GM12878 (cell line): Measurements from ENCODE around the gene THRB. TPM values are rescaled to one million over a fixed set of nuclear protein-coding genes. Genes with fewer than 3 reads are reported as not detected.

ENCODE experiments used
- ATAC-seq: fragments of 200-7000 bp; cut with Tn5 transposase; 3 replicates; pipeline ENCODE4 v1.9.1; 2020; ENCODE audit warnings: mild to moderate bottlenecking, moderate library complexity
- BruUV-seq: library from RNA; stranded (reverse); fragments of 400-500 nt; replicated peaks from 2 replicates; lab custom pipeline; 2021; lab: Mats Ljungman, UMichigan
- CTCF ChIA-PET: fragments of 300-600 bp; sonication (Branson Sonifier 250); formaldehyde crosslinking; extraction: SDS; loops from one replicate; lab custom pipeline; 2021; ENCODE audit warnings: inconsistent platforms; lab: Yijun Ruan, JAX
- POLR2A ChIA-PET: fragments of 350-600 bp; formaldehyde crosslinking; extraction: SDS; loops from one replicate; lab custom pipeline; 2021; ENCODE audit warnings: inconsistent platforms; lab: Charles Lee
- RAD21 ChIA-PET: fragments of 300-600 bp; sonication (Branson Sonifier 250); formaldehyde crosslinking; loops from one replicate; lab custom pipeline; 2023; ENCODE audit warnings: antibody characterized with exemption; ENCODE audit not compliant: unreplicated experiment; lab: Charles Lee
- SMC1A ChIA-PET: fragments of 300-600 bp; sonication (Branson Sonifier 250); formaldehyde crosslinking; loops from one replicate; lab custom pipeline; 2023; ENCODE audit not compliant: unreplicated experiment, uncharacterized antibody; lab: Charles Lee
- DNase-seq: peaks from one replicate; pipeline ENCODE4 v3.0.0-alpha.2; 2011; ENCODE audit warnings: low read depth, low spot score
- FAIRE-seq: peaks from 3 replicates; lab custom pipeline; 2011; peaks lifted over from hg19 to GRCh38; lab: Jason Lieb, UNC
- H2AFZ ChIP-seq: 2 replicates; pipeline ENCODE4 v1.6.0; 2011; ENCODE audit warnings: low read depth, low read length, control low read depth; ENCODE audit not compliant: control insufficient read depth
- H3K27ac ChIP-seq: 2 replicates; pipeline ENCODE4 v1.5.1; 2011; ENCODE audit warnings: control low read depth; ENCODE audit not compliant: control insufficient read depth, insufficient read depth
- H3K27me3 ChIP-seq, 2 experiments: replicated peaks in 1 of 2; 2 replicates each; pipeline versions ENCODE4 v1.6.0 to v1.6.1; 2011; ENCODE audit warnings: low read length in 1 of 2; ENCODE audit not compliant: control insufficient read depth in 2 of 2, insufficient read depth in 2 of 2
- H3K36me3 ChIP-seq, 2 experiments: 2 replicates each; pipeline ENCODE4 v1.5.1; 2011; ENCODE audit warnings: low read length in 1 of 2; ENCODE audit not compliant: control insufficient read depth in 2 of 2, insufficient read depth in 2 of 2
- H3K4me1 ChIP-seq: 2 replicates; pipeline ENCODE4 v1.6.1; 2011; ENCODE audit warnings: mild to moderate bottlenecking, low read length, moderate library complexity, mixed read lengths; ENCODE audit not compliant: control insufficient read depth, insufficient read depth
- H3K4me2 ChIP-seq: 2 replicates; pipeline ENCODE4 v1.6.0; 2011; ENCODE audit warnings: control low read depth; ENCODE audit not compliant: control insufficient read depth, insufficient read depth
- H3K4me3 ChIP-seq: fragments of 200-600 bp; sonication (generic); 2 replicates; pipeline ENCODE4 v1.5.1; 2016
- H3K79me2 ChIP-seq: 2 replicates; pipeline ENCODE4 v1.6.0; 2011; ENCODE audit warnings: low read length; ENCODE audit not compliant: control insufficient read depth, insufficient read depth
- H3K9ac ChIP-seq: 2 replicates; pipeline ENCODE4 v1.8.0; 2011; ENCODE audit warnings: low read length, control low read depth, mixed read lengths; ENCODE audit not compliant: control insufficient read depth, insufficient read depth
- H3K9me3 ChIP-seq: replicated peaks from 3 replicates; pipeline ENCODE4 v1.5.1; 2011; ENCODE audit warnings: mild to moderate bottlenecking, low read length; ENCODE audit not compliant: control insufficient read depth, insufficient read depth
- H4K20me1 ChIP-seq: 2 replicates; pipeline ENCODE4 v1.6.0; 2011; ENCODE audit not compliant: control insufficient read depth, insufficient read depth
- ASH2L ChIP-seq: fragments of 300-600, 200-600 bp; sonication (generic); IDR thresholded peaks from 2 replicates; pipeline ENCODE4 v1.6.1; 2017; ENCODE audit warnings: low read depth, mild to moderate bottlenecking, borderline replicate concordance
- ELK1 ChIP-seq: IDR thresholded peaks from 2 replicates; pipeline ENCODE4 v1.6.1; 2012; ENCODE audit warnings: low read depth, low read length, improper control_type of control experiment
- ETV6 ChIP-seq, 2 experiments: fragments of 450-650 bp in 1 of 2; IDR thresholded peaks in 1 of 2; conservative IDR thresholded peaks in 1 of 2; 2 replicates each; pipeline ENCODE4 v1.6.1; 2014; ENCODE audit warnings: antibody characterized with exemption in 1 of 2, borderline replicate concordance in 1 of 2, low read depth in 1 of 2, mild to moderate bottlenecking in 1 of 2, moderate library complexity in 1 of 2
- HSF1 ChIP-seq: fragments of 150-350 bp; IDR thresholded peaks from 2 replicates; pipeline ENCODE4 v1.6.1; 2014; ENCODE audit warnings: mild to moderate bottlenecking, low read depth, low read length
- JUND ChIP-seq: IDR thresholded peaks from 2 replicates; pipeline ENCODE4 v1.6.1; 2012; ENCODE audit warnings: low read depth, mild to moderate bottlenecking, low read length, improper control_type of control experiment, moderate library complexity
- MLLT1 ChIP-seq: fragments of 450-650 bp; IDR thresholded peaks from 2 replicates; pipeline ENCODE4 v1.6.1; 2016; ENCODE audit warnings: mild to moderate bottlenecking
- REST ChIP-seq: IDR thresholded peaks from 2 replicates; pipeline ENCODE4 v1.6.1; 2012; ENCODE audit warnings: mild to moderate bottlenecking, low read depth, low read length
- SIN3A ChIP-seq: IDR thresholded peaks from 2 replicates; pipeline ENCODE4 v1.6.1; 2012; ENCODE audit warnings: low read depth, low read length, improper control_type of control experiment
- SMC3 ChIP-seq: IDR thresholded peaks from 2 replicates; pipeline ENCODE4 v1.6.1; 2011; ENCODE audit warnings: low read length, improper control_type of control experiment, borderline replicate concordance
- SRF ChIP-seq, 2 experiments: IDR thresholded peaks; 2 replicates each; pipeline ENCODE4 v1.6.1; 2011; ENCODE audit warnings: low read depth in 2 of 2, low read length in 2 of 2, mild to moderate bottlenecking in 1 of 2, moderate library complexity in 1 of 2
- STAT1 ChIP-seq: fragments of 450-650 bp; conservative IDR thresholded peaks from 2 replicates; pipeline ENCODE4 v1.6.1; 2014; ENCODE audit warnings: antibody characterized with exemption, mild to moderate bottlenecking
- YBX1 ChIP-seq: fragments of 450-650 bp; IDR thresholded peaks from 2 replicates; pipeline ENCODE4 v1.6.1; 2016; ENCODE audit warnings: antibody characterized with exemption
- ZNF274 ChIP-seq: IDR thresholded peaks from one replicate; pipeline ENCODE4 v1.8.0; 2011; ENCODE audit not compliant: insufficient read length, insufficient read depth
- WGBS: methylation state at CpG from one replicate; pipeline ENCODE4 v1.1.6; 2016; ENCODE audit warnings: low lambda C conversion rate; ENCODE audit not compliant: insufficient replicate concordance, insufficient coverage; ENCODE audit errors: missing lambda C conversion rate; 5-methylcytosine and 5-hydroxymethylcytosine counted together
- in situ Hi-C: fragments of 300-500 bp; cut with MboI; formaldehyde crosslinking; loops from 9 replicates; pipeline ENCODE4 v1.14.3; 2018; ENCODE audit warnings: mixed read lengths
- intact Hi-C: fragments of 100-400 bp; cut with micrococcal nuclease; formaldehyde crosslinking; loops from one replicate; pipeline ENCODE4 v1.14.2; 2022; ENCODE audit not compliant: unreplicated experiment
- polyA plus RNA-seq, 11 experiments: library from polyadenylated mRNA; depleted of rRNA in 4 of 11; unstranded in 6 of 11; stranded (reverse) in 5 of 11; fragments of >200 nt; fragmentation: Nextera tagmentation in 4 of 11; fragmentation: Illumina TruSeq in 1 of 11; extraction: Ambion mirVana in 4 of 11; extraction: Trizol in 1 of 11; gene quantifications; 1 replicate in 1 of 11; 2 replicates in 10 of 11; pipeline versions ENCODE4 v1.2.1 to v1.2.3, GENCODE V29; 2011 to 2016; ENCODE audit warnings: inconsistent platforms in 2 of 11, missing spikeins in 2 of 11, low read depth in 1 of 11
- total RNA-seq, 4 experiments: library from RNA; depleted of rRNA in 3 of 4; stranded (reverse); fragments of >200 nt in 3 of 4; fragmentation: Illumina TruSeq in 1 of 4; extraction: Trizol in 1 of 4; gene quantifications; 2 replicates each; pipeline versions ENCODE4 v1.2.1 to v1.2.3, GENCODE V29; 2013 to 2021

THRB gene
- total and polyA plus RNA-seq, 10 of the 15 experiments (the other 5 are each of a cell fraction or from before 2014, with no cell fraction given) = 0.05 TPM; not detected in 9

- FAIRE-seq = no peak
- Histone ChIP-seq H3K9ac (no peak overlapping the region), H3K27ac (no peak overlapping the region), H3K4me1 (no peaks in the 10 kb centered on the region), H3K36me3 (no peaks in the 10 kb centered on the region), H3K9me3 (no peaks in the 10 kb centered on the region), H3K27me3 (no peaks in the 10 kb centered on the region; a peak in 2 of 4 replicates), H3K4me2 (no peak overlapping the region), H4K20me1 (no peaks in the 10 kb centered on the region), H3K4me3 (no peak overlapping the region), H3K79me2 (no peaks in the 10 kb centered on the region), H2AFZ (no peak overlapping the region)
- CTCF ChIA-PET = no interaction called here
- intact Hi-C loops (no loop called here), in situ Hi-C loops (no loop called here)
- no TSS peak for BruUV-seq
- DNase-seq = no peak
- RAD21 ChIA-PET = interaction anchor here (0.7 kb wide), 1 partner anchor 141 kb away, joined by 3 read pairs; no protein-coding TSS in a partner anchor
- POLR2A ChIA-PET = interaction anchor here (0.7 kb wide), 1 partner anchor 726 kb away, joined by 10 read pairs; no protein-coding TSS in a partner anchor
- SMC1A ChIA-PET = no interaction called here
- ATAC-seq = no peak
- WGBS = 21% methylated on average over 3 of the region's 5 CpGs
- TF ChIP-seq JUND (no peak), SIN3A (no peak), HSF1 (no peak), ELK1 (no peak), ZNF274 (no peak), MLLT1 (no peak), REST (no peak), SMC3 (no peak), ASH2L (no peak), ETV6 (conservative IDR thresholded peaks at IDR 0.05 in 1 of 2, IDR thresholded peaks at IDR 0.05 in 1 of 2; ENCODE audit: borderline replicate concordance in 1 of 2, low read depth in 1 of 2) (no peak), SRF (IDR thresholded peaks at IDR 0.05; ENCODE audit: low read depth in 2 of 2, low read length in 2 of 2) (no peak), YBX1 (no peak), STAT1 (no peak)
Measured at GRCh38 chr3:24512564-24513197, 18.0 kb upstream of the THRB start.
